CD4-positive, alpha-beta memory T cell (primary cell): ENCODE results near the gene ATP5PB. TPM values are rescaled to one million over a fixed set of nuclear protein-coding genes. Genes with fewer than 3 reads are reported as not detected.

ENCODE experiments used
- CTCF ChIA-PET: fragments of 350-600 bp; sonication (Branson Sonifier 250); formaldehyde crosslinking; loops from one replicate; lab custom pipeline; 2021; ENCODE audit warnings: inconsistent platforms; ENCODE audit not compliant: partially characterized antibody; lab: Charles Lee
- POLR2A ChIA-PET: fragments of 350-600 bp; sonication (Branson Sonifier 250); formaldehyde crosslinking; loops from one replicate; lab custom pipeline; 2021; ENCODE audit not compliant: partially characterized antibody; lab: Charles Lee
- DNase-seq, 5 donors: peaks; one replicate each; pipeline versions ENCODE4 v3.0.0 to v3.0.0-alpha.2; 2020 to 2022; ENCODE audit warnings: mixed read lengths in 1 of 5
- H3K27ac ChIP-seq: one replicate; pipeline ENCODE4 v1.7.0; 2013; ENCODE audit warnings: low read depth, low read length
- H3K27me3 ChIP-seq: 2 replicates; pipeline ENCODE4 v1.7.0; 2013; ENCODE audit warnings: mild to moderate bottlenecking, low read length, moderate library complexity; ENCODE audit not compliant: insufficient read depth
- H3K36me3 ChIP-seq: 2 replicates; pipeline ENCODE4 v1.7.0; 2013; ENCODE audit warnings: mild to moderate bottlenecking, low read length, moderate library complexity; ENCODE audit not compliant: insufficient read depth
- H3K4me1 ChIP-seq: 2 replicates; pipeline ENCODE4 v1.7.0; 2013; ENCODE audit warnings: mild to moderate bottlenecking, low read length, moderate library complexity; ENCODE audit not compliant: insufficient read depth
- H3K4me3 ChIP-seq, 2 donors: one replicate each; pipeline ENCODE4 v1.7.0; 2013; ENCODE audit warnings: low read length in 2 of 2, mild to moderate bottlenecking in 1 of 2
- H3K9me3 ChIP-seq, 2 donors: one replicate each; pipeline ENCODE4 v1.7.0; 2013; ENCODE audit warnings: low read length in 2 of 2, control low read depth in 1 of 2; ENCODE audit not compliant: control insufficient read depth in 1 of 2
- H3K27ac Mint-ChIP-seq, 7 donors: one replicate each; pipeline ENCODE4 v1.8.0; 2020 to 2021; ENCODE audit warnings: mixed read lengths in 7 of 7, mild to moderate bottlenecking in 6 of 7, inconsistent platforms in 3 of 7, moderate library complexity in 3 of 7
- H3K27me3 Mint-ChIP-seq, 2 donors: one replicate each; pipeline ENCODE4 v1.8.0; 2020 to 2021; ENCODE audit warnings: mixed read lengths in 2 of 2
- H3K36me3 Mint-ChIP-seq, 2 donors: one replicate each; pipeline ENCODE4 v1.8.0; 2020 to 2021; ENCODE audit warnings: mixed read lengths in 2 of 2, inconsistent platforms in 1 of 2, mild to moderate bottlenecking in 1 of 2
- H3K4me1 Mint-ChIP-seq, 4 donors: one replicate each; pipeline ENCODE4 v1.8.0; 2020 to 2021; ENCODE audit warnings: mixed read lengths in 4 of 4, mild to moderate bottlenecking in 1 of 4
- H3K4me3 Mint-ChIP-seq, 8 donors: one replicate each; pipeline ENCODE4 v1.8.0; 2020 to 2021; ENCODE audit warnings: mixed read lengths in 8 of 8, mild to moderate bottlenecking in 7 of 8, moderate library complexity in 6 of 8, inconsistent platforms in 3 of 8
- H3K9me3 Mint-ChIP-seq, 8 donors: one replicate each; pipeline ENCODE4 v1.8.0; 2020 to 2021; ENCODE audit warnings: mixed read lengths in 8 of 8, mild to moderate bottlenecking in 5 of 8, inconsistent platforms in 3 of 8, moderate library complexity in 1 of 8
- intact Hi-C: fragments of 100-400 bp; cut with micrococcal nuclease; formaldehyde crosslinking; loops from one replicate; pipeline ENCODE4 v1.15.1; 2023
- polyA plus RNA-seq, 2 donors: library from polyadenylated mRNA; unstranded; fragments of 300-500 nt; fragmentation: Illumina TruSeq; gene quantifications; one replicate each; pipeline ENCODE4 v1.2.3, GENCODE V29; 2021
- total RNA-seq, 2 experiments: library from RNA; stranded (reverse); gene quantifications; one replicate each; pipeline ENCODE4 v1.2.3, GENCODE V29; 2021

Gene ATP5PB
- total and polyA plus RNA-seq, 4 experiments from 2014 or later: 103 to 655 (median 299) TPM

- no peaks in the 10 kb centered on the region for H3K9me3 ChIP-seq
- H3K4me1 ChIP-seq: peaks cover 8% of the 10 kb centered on the region
- H3K27me3 Mint-ChIP-seq: no peaks in the 10 kb centered on the region
- no peaks in the 10 kb centered on the region for H3K27me3 ChIP-seq
- peaks cover 0 to 17% (median 9%) of the 10 kb centered on the region in 8 donors for H3K9me3 Mint-ChIP-seq
- intact Hi-C loops: no loop called here
- POLR2A ChIA-PET: interaction anchor here (0.6 to 5.3 kb wide), 5 partner anchors 11 to 100 kb away, joined by 3 to 19 read pairs (median 3); no protein-coding TSS in a partner anchor
- peak in 1 of 5 donors; percentile 33 for DNase-seq
- H3K36me3 ChIP-seq: no peaks in the 10 kb centered on the region
- H3K4me3 Mint-ChIP-seq: no peak overlapping the region
- H3K4me3 ChIP-seq: no peak overlapping the region
- peaks cover 11 to 35% (median 21%) of the 10 kb centered on the region in 4 donors for H3K4me1 Mint-ChIP-seq
- peak overlapping the region in 1 of 7 donors; percentile 48 for H3K27ac Mint-ChIP-seq
- H3K27ac ChIP-seq: no peak overlapping the region
- CTCF ChIA-PET: interaction anchor here (1.4 to 4.9 kb wide), 4 partner anchors 7 to 18 kb away, joined by 3 to 43 read pairs (median 16); no protein-coding TSS in a partner anchor
- peaks cover 1 to 4% of the 10 kb centered on the region in 2 donors for H3K36me3 Mint-ChIP-seq
Observed at GRCh38 chr1:111496398-111496797, 47.1 kb downstream of the ATP5PB start.

- Mint-ChIP-seq H3K4me1 (peaks cover 13 to 40% (median 27%) of the 10 kb centered on the region in 4 donors), H3K4me3 (peak overlapping the region in 1 of 8 donors; percentile 33), H3K36me3 (peaks cover 1 to 4% of the 10 kb centered on the region in 2 donors), H3K27me3 (no peaks in the 10 kb centered on the region), H3K9me3 (peaks cover 0 to 17% (median 9%) of the 10 kb centered on the region in 8 donors), H3K27ac (peak overlapping the region in 3 of 7 donors; percentile 23 to 66 (median 60))
- intact Hi-C loops: no loop called here
- Histone ChIP-seq H3K27ac (no peak overlapping the region), H3K36me3 (no peaks in the 10 kb centered on the region), H3K27me3 (no peaks in the 10 kb centered on the region), H3K4me1 (peaks cover 13% of the 10 kb centered on the region), H3K4me3 (no peak overlapping the region), H3K9me3 (no peaks in the 10 kb centered on the region)
- ChIA-PET CTCF (interaction anchor here (0.7 to 4.9 kb wide), 9 partner anchors 9 to 988 kb away, joined by 3 to 43 read pairs (median 3); no protein-coding TSS in a partner anchor), POLR2A (interaction anchor here (0.5 to 5.3 kb wide), 3 partner anchors 10 to 127 kb away, joined by 3 to 19 read pairs (median 4); no protein-coding TSS in a partner anchor)
- DNase-seq: no peak
Observed at GRCh38 chr1:111497592-111497991, 48.3 kb downstream of the ATP5PB start.

- intact Hi-C loops: no loop called here
- Histone ChIP-seq H3K9me3 (no peaks in the 10 kb centered on the region), H3K27me3 (no peaks in the 10 kb centered on the region), H3K4me1 (peaks cover 29% of the 10 kb centered on the region), H3K27ac (no peak overlapping the region), H3K36me3 (no peaks in the 10 kb centered on the region), H3K4me3 (no peak overlapping the region)
- peak overlapping the region in 1 of 7 donors; percentile 8 for H3K27ac Mint-ChIP-seq
- ChIA-PET POLR2A (interaction anchor here (0.9 to 5.3 kb wide), 2 partner anchors 8 to 22 kb away, joined by 3 to 19 read pairs; no protein-coding TSS in a partner anchor), CTCF (interaction anchor here (4.5 to 4.9 kb wide), 2 partner anchors 9 to 16 kb away, joined by 28 to 43 read pairs; no protein-coding TSS in a partner anchor)
- no peaks in the 10 kb centered on the region for H3K27me3 Mint-ChIP-seq
- H3K36me3 Mint-ChIP-seq: peaks cover 1 to 4% of the 10 kb centered on the region in 2 donors
- H3K4me3 Mint-ChIP-seq: no peak overlapping the region
- DNase-seq: no peak
- H3K9me3 Mint-ChIP-seq: peaks cover 0 to 17% (median 9%) of the 10 kb centered on the region in 8 donors
- peaks cover 27 to 56% (median 43%) of the 10 kb centered on the region in 4 donors for H3K4me1 Mint-ChIP-seq
Observed at GRCh38 chr1:111499026-111499785, 49.9 kb downstream of the ATP5PB start.

- Histone ChIP-seq H3K4me3 (no peak overlapping the region), H3K27ac (no peak overlapping the region), H3K36me3 (no peaks in the 10 kb centered on the region), H3K9me3 (no peaks in the 10 kb centered on the region), H3K4me1 (peaks cover 53% of the 10 kb centered on the region), H3K27me3 (no peaks in the 10 kb centered on the region)
- Mint-ChIP-seq H3K36me3 (no peaks in the 10 kb centered on the region), H3K4me1 (peaks cover 48 to 81% (median 63%) of the 10 kb centered on the region in 4 donors), H3K4me3 (peak overlapping the region in 1 of 8 donors; percentile 2), H3K27me3 (no peaks in the 10 kb centered on the region), H3K9me3 (peaks cover 0 to 5% (median 1%) of the 10 kb centered on the region in 8 donors), H3K27ac (peak overlapping the region in 1 of 7 donors; percentile 62)
- intact Hi-C loops: loop anchor here (10.0 kb wide), 1 partner anchor 123 kb away; no protein-coding TSS in a partner anchor
- no peak for DNase-seq
- ChIA-PET POLR2A (interaction anchor here (0.5 to 2.2 kb wide), 3 partner anchors 25 to 105 kb away, joined by 4 to 8 read pairs (median 4); no protein-coding TSS in a partner anchor), CTCF (interaction anchor here (1.7 kb wide), 1 partner anchor 19 kb away, joined by 8 read pairs; no protein-coding TSS in a partner anchor)
Observed at GRCh38 chr1:111501645-111502044, 52.4 kb downstream of the ATP5PB start.

GRCh38 chr1:111503585-111504060 lies 54.4 kb downstream of the ATP5PB start, which contains the start of the genes ADORA3 and TMIGD3:
Gene ADORA3, minus strand, starts transcription at chr1:111503633. Its CDS starts 279 bp downstream, at chr1:111503354.
Gene TMIGD3, minus strand, starts transcription at chr1:111503633. Its CDS starts 279 bp downstream, at chr1:111503354.
- H3K9me3 ChIP-seq: no peaks in the 10 kb centered on the region
- Mint-ChIP-seq H3K36me3 (no peaks in the 10 kb centered on the region), H3K4me3 (peak within 1 kb of the TSS; percentile 5 to 77 (median 66)), H3K4me1 (peaks cover 52 to 88% (median 64%) of the 10 kb centered on the region in 4 donors), H3K9me3 (no peaks in the 10 kb centered on the region), H3K27me3 (no peaks in the 10 kb centered on the region), H3K27ac (peak within 1 kb of the TSS; percentile 45 to 79 (median 70))
- H3K4me3 ChIP-seq: peak within 1 kb of the TSS in 1 of 2 donors; percentile 8
- peak within 1 kb of the TSS; percentile 32 for H3K27ac ChIP-seq
- ChIA-PET CTCF (interaction anchor here (1.2 to 2.2 kb wide), 5 partner anchors 13 to 266 kb away, joined by 3 to 10 read pairs (median 3); partner anchors contain the start of gene INKA2), POLR2A (interaction anchor here (0.6 to 8.6 kb wide), 11 partner anchors 13 to 243 kb away, joined by 3 to 170 read pairs (median 3); partner anchors contain the start of genes ATP5PB, C1orf162 and WDR77)
- intact Hi-C loops: loop anchor here (10.0 kb wide), 1 partner anchor 121 kb away; no protein-coding TSS in a partner anchor
- no peaks in the 10 kb centered on the region for H3K27me3 ChIP-seq
- H3K36me3 ChIP-seq: no peaks in the 10 kb centered on the region
- no peak for DNase-seq
- peaks cover 69% of the 10 kb centered on the region for H3K4me1 ChIP-seq

GRCh38 chr1:111504097-111504496 lies 54.8 kb downstream of the ATP5PB start:
- DNase-seq: no peak
- Mint-ChIP-seq H3K4me1 (peaks cover 53 to 90% (median 64%) of the 10 kb centered on the region in 4 donors), H3K27ac (peak overlapping the region in 6 of 7 donors; percentile 15 to 73 (median 47)), H3K36me3 (no peaks in the 10 kb centered on the region), H3K4me3 (peak overlapping the region in 4 of 8 donors; percentile 65 to 77 (median 67)), H3K27me3 (no peaks in the 10 kb centered on the region), H3K9me3 (no peaks in the 10 kb centered on the region)
- Histone ChIP-seq H3K27ac (no peak overlapping the region), H3K36me3 (no peaks in the 10 kb centered on the region), H3K4me3 (no peak overlapping the region), H3K27me3 (no peaks in the 10 kb centered on the region), H3K4me1 (peaks cover 74% of the 10 kb centered on the region), H3K9me3 (no peaks in the 10 kb centered on the region)
- intact Hi-C loops: loop anchor here (10.0 kb wide), 1 partner anchor 121 kb away; no protein-coding TSS in a partner anchor
- CTCF ChIA-PET: interaction anchor here (1.2 to 2.2 kb wide), 5 partner anchors 13 to 265 kb away, joined by 3 to 10 read pairs (median 3); partner anchors contain the start of gene INKA2
- POLR2A ChIA-PET: interaction anchor here (0.8 to 8.6 kb wide), 6 partner anchors 13 to 243 kb away, joined by 3 to 170 read pairs (median 4); partner anchors contain the start of gene C1orf162
